T-helper 22 cell (primary cell): ENCODE measurements around the gene ADGRG3.

Experiments
- DNase-seq: peaks from one replicate; pipeline ENCODE4 v3.0.0-alpha.2; 2020; ENCODE audit warnings: low read depth

The ADGRG3 gene

DNA sequence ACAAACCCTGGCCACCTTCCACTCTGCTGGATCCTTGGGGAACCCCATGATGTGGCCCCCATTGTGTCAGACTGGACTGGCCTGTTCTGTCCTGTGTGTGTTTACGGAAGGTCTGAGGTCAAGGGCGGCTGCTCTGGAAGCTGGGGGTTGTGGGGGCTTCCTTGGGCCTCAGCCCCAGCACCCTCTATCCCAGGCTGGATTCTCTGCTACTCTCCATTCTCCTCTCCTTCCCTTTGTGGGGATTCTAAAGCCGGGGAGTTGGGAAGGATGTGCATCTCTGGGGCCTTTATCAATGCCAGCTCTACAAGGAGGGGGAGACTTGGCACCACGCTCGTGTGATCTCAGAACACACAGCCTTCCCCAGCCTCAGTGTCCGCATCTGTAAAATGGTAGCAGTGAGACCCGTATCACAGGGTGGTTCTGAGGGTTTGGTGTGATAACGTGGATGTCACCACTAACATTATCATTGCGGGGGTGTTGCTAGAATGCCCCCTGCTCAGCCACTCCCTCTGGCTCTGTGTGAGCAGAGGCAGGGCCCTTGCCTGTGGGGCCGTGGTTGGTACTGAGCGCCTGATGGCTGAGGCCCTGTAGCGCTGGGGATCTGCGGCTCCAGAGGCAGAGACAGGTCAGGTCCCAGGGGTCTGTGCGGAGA is 21.6 kb upstream of the ADGRG3 start:
- no peak for DNase-seq

GRCh38 chr16:57647136-57647875 is 20.8 kb upstream of the ADGRG3 start:
- no peak for DNase-seq

GRCh38 chr16:57648125-57648524 is 20.0 kb upstream of the ADGRG3 start:
- no peak for DNase-seq

DNA sequence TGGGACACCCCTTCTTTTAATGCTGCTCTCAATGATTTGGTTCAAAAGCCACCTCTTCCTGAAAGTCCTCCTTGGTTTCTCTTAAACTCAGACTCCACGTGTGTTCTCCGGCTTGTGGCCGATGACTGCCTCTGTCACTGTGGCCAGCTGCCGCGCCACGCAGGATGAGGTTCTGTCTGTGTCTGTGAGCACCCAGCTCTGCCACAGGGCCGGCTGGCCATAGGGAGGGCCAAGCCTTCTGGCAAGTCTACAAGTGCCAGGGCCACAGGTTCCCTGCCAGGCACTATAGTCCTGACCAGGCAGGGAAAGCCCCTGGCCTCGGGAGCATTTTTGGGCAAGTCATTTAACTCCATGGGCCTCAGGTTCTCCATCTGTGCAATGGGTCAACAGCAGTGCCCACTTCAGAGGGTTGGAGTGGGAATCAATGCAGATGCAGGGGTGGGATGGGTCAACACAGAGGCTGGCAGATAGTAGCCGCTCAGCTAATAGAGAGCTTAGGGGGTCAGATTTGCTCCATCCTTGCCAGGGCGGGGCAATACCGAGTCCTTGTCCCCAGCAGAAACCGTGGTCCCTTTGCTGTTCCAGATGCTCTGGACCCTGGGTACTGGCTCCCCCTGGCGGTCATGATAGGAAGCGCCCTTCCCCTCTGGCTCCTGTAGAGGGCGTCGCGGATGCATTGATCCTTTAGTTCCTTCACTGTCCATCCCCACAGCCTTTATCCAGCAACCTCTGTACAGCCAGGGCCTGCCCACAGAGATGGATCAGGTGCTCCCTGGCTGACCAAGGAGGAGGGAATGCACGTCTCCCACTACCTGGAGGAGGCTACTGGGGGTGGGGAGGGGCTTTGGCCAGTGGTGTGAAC is 19.3 kb upstream of the ADGRG3 start:
- DNase-seq = peak; percentile 56

DNA sequence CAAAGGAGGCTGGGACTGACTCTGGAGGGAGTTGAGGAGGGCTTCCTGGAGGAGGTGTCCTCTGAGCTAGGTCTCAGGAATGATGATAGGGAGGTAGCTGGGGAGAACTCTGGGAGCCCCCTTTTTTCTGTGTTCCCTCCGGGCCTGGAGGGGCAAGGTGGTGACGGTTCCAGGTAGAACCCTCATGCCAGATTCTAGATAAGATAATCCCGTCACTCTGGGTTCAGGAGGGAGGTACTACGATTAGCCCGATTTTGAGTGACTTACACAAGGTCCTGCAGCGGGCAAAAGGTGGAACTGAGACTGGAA is 18.7 kb upstream of the ADGRG3 start:
- no peak for DNase-seq

DNA sequence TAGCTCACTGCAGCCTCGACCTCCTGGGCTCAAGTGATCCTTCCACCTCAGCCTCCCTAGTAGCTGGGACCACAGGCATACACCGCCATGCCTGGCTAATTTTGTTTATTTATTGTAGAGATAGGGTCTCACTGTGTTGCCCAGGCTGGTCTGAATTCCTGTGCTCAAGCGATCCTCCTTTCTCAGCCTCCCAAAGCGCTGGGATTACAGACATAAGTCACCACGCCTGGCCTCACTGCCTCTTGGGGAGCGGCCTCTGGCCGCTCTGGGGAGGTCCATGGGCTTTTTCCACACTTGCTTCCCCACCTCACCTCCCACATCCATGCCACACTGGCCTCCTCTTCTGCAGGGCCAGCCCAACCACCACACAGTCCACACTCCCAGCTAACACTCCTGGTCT is 18.3 kb upstream of the ADGRG3 start:
- DNase-seq = no peak

- DNase-seq = no peak
Observed at GRCh38 chr16:57651344-57652333, 16.5 kb upstream of the ADGRG3 start.

- DNase-seq = no peak
Observed at GRCh38 chr16:57652695-57653471, 15.2 kb upstream of the ADGRG3 start.

GRCh38 chr16:57653936-57654335 is 14.2 kb upstream of the ADGRG3 start:
- no peak for DNase-seq

DNA sequence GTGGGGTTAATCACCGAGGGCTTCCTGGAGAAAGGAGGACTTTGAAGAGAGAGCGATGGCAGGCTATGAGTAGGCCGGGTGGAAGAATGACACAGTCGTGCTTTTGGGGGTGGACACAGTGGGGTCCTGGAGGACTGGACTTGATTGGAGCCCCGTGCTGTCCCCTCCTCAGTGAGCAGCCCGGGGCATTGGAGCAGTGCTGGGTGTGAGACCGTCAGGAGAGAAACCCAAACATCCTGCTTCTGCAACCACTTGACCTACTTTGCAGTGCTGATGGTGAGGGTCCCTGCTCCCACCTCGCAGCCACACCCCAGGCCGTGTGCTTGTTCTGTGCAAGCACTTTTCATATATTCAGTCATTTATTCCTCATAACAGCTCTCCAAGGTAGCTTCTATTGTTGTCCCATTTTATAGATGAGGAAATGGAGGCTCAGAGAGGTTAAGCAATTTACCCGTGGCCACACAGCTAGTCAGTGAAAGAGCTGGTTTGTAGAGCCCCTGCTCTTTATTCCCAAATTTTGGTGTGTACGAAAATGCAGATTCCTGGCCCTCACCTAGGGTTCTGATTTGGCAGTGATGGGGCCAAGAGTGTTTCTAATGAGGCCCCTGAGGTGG is 11.7 kb upstream of the ADGRG3 start:
- DNase-seq = no peak

GRCh38 chr16:57657228-57657627 is 10.9 kb upstream of the ADGRG3 start:
- DNase-seq = no peak

DNA sequence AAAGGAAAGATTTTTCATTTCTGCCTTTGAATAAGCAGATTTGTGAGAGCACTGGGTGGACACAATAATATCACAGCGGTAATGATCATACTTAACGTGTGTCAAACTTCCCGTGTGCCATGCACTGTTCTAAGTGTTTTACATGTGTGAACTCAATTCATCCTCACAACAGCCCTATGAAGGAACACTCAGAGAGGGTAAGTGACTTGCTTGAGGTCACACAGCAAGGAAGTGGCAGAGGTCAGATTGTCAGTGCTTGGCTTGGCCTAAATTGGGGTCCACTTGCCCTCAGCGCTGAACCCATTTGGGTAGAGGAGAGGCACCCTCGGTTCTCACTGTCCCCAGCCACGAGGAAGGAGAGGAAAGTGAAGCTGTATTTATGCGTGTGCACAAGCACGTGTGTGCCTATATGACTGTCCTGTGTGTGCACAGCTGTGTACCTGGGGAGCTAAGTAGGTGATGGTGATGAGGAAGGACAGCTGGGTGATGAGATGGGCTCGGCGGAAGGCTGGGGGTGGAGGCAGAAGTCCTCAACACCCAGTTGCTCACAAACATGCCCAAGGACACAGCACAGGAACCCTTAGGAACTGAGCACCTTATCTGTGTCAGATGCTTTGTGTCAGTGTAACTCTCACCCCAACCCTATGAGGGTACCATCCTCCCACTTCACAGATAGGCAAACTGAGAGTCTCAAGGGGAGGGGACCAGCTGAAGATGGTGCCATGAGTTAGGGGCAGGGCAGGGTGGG is 9.8 kb upstream of the ADGRG3 start:
- no peak for DNase-seq

DNA sequence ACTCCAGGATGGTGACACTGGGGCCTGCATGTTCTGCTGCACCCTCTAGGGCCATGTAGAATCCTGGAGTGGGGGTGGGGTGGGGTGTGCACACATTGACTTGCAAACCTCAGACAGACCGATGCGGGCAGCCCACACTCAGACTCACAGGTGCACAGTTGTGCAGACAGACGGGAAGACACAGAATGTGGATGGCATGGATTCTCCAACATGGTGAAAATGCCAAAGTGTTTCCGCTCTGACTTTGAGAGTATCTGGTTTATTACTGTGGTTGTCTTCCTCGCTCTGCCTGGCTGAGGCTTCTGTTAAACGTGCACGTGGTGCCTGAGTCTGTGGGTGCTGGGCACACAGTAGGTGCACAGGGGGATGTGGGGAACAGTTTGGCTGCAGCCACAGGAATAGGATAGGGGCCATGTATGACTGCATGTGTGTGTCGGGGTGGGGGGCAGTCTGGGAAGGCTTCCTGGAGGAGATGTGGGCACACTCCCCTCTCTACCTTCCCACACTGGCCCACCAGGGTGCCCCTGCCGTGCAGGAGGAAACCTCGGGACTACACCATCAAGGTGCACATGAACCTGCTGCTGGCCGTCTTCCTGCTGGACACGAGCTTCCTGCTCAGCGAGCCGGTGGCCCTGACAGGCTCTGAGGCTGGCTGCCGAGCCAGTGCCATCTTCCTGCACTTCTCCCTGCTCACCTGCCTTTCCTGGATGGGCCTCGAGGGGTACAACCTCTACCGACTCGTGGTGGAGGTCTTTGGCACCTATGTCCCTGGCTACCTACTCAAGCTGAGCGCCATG is 9.0 kb upstream of the ADGRG3 start:
- no peak for DNase-seq

GRCh38 chr16:57660715-57661463 is 7.2 kb upstream of the ADGRG3 start:
- no peak for DNase-seq

DNA sequence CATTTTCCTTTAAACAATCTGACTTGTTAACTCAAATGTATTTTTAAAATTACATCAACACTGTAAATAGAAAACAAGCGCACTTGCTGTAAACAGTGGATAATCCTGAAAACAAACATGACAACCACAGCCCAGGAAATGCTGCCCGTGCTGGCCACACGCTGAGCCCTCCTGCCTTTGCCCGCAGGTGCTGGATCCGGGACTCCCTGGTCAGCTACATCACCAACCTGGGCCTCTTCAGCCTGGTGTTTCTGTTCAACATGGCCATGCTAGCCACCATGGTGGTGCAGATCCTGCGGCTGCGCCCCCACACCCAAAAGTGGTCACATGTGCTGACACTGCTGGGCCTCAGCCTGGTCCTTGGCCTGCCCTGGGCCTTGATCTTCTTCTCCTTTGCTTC is 6.6 kb upstream of the ADGRG3 start:
- DNase-seq = no peak

- DNase-seq = no peak
Observed at GRCh38 chr16:57661936-57662906, 5.9 kb upstream of the ADGRG3 start.

GRCh38 chr16:57663436-57663835 is 4.7 kb upstream of the ADGRG3 start:
- no peak for DNase-seq
